CD4-positive, alpha-beta T cell treated with Interleukin-10 for 1 hour (primary cell): ENCODE data around the gene APOB.

Source experiments
- DNase-seq: peaks from one replicate; pipeline ENCODE4 v3.0.0-alpha.2; 2020

Gene APOB

GRCh38 chr2:21002814-21003192, 41.1 kb downstream of the APOB start:
- DNase-seq, result no peak

- no peak for DNase-seq
These were observed 41.7 kb downstream of the APOB start for GRCh38 chr2:21001988-21002813.

GRCh38 chr2:21001225-21001946, 42.5 kb downstream of the APOB start:
- DNase-seq, result no peak

GRCh38 chr2:20999906-21000645, 43.8 kb downstream of the APOB start:
- DNase-seq, result no peak

- no peak for DNase-seq
These were observed 44.6 kb downstream of the APOB start for GRCh38 chr2:20998972-20999905.

GRCh38 chr2:20997953-20998722, 45.7 kb downstream of the APOB start:
- no peak for DNase-seq

GRCh38 chr2:20994130-20994529, 49.7 kb downstream of the APOB start:
- no peak for DNase-seq

GRCh38 chr2:20992201-20992711, 51.6 kb downstream of the APOB start:
- DNase-seq, result no peak

GRCh38 chr2:20990442-20991430, 53.1 kb downstream of the APOB start:
- no peak for DNase-seq

GRCh38 chr2:20989404-20989803, 54.5 kb downstream of the APOB start:
- DNase-seq, result no peak

GRCh38 chr2:20988905-20989304, 55.0 kb downstream of the APOB start:
- DNase-seq, result no peak

GRCh38 chr2:20986024-20986939, 57.6 kb downstream of the APOB start:
- DNase-seq, result no peak

GRCh38 chr2:20985062-20985461, 58.8 kb downstream of the APOB start:
- no peak for DNase-seq

GRCh38 chr2:20984408-20984807, 59.5 kb downstream of the APOB start:
- DNase-seq, result no peak

GRCh38 chr2:20983844-20984243, 60.0 kb downstream of the APOB start:
- DNase-seq, result no peak

- DNase-seq, result no peak
These were observed 61.0 kb downstream of the APOB start for GRCh38 chr2:20982861-20983260.

GRCh38 chr2:20977520-20978180, 66.2 kb downstream of the APOB start:
- DNase-seq, result no peak

- DNase-seq, result no peak
These were observed 67.3 kb downstream of the APOB start for GRCh38 chr2:20976527-20976926.
